HEK293 (cell line): ENCODE data around the gene CCER1.

Experiments used
- ZNF138 ChIP-seq: fragments of 450-650 bp; formaldehyde crosslinking; IDR thresholded peaks from 2 replicates; pipeline ENCODE4 v1.5.1; 2016; ENCODE audit warnings: missing biosample characterization, missing genetic modification characterization, borderline replicate concordance
- ZNF202 ChIP-seq: fragments of 450-650 bp; formaldehyde crosslinking; IDR thresholded peaks from 2 replicates; pipeline ENCODE4 v1.5.1; 2016; ENCODE audit warnings: missing biosample characterization, missing genetic modification characterization, borderline replicate concordance
- ZNF501 ChIP-seq: fragments of 450-650 bp; formaldehyde crosslinking; IDR thresholded peaks from 2 replicates; pipeline ENCODE4 v1.5.1; 2016; ENCODE audit warnings: missing biosample characterization, missing genetic modification characterization
- ZNF513 ChIP-seq: fragments of 450-650 bp; IDR thresholded peaks from 2 replicates; pipeline ENCODE4 v1.5.1; 2018; ENCODE audit warnings: missing biosample characterization, missing genetic modification characterization
- TF ChIP-seq, protein P1 (sequence below): fragments of 450-650 bp; formaldehyde crosslinking; IDR thresholded peaks from 2 replicates; pipeline ENCODE4 v1.5.1; 2016; ENCODE audit warnings: missing biosample characterization, missing genetic modification characterization
- TF ChIP-seq, protein P2 (sequence below): fragments of 450-650 bp; formaldehyde crosslinking; optimal IDR thresholded peaks from 2 replicates; pipeline ENCODE3; 2016; ENCODE audit warnings: missing biosample characterization, mild to moderate bottlenecking, missing genetic modification characterization

GRCh38 chr12:90987101-90987500, 32.1 kb upstream of the CCER1 start:
- no peak for TF ChIP-seq ZNF501
- TF ChIP-seq ZNF138 (tag by site-specific recombination), result no peak
- TF ChIP-seq ZNF202, result no peak
- TF ChIP-seq ZNF513 (tag by site-specific recombination), result no peak
- TF ChIP-seq, protein P1, sequence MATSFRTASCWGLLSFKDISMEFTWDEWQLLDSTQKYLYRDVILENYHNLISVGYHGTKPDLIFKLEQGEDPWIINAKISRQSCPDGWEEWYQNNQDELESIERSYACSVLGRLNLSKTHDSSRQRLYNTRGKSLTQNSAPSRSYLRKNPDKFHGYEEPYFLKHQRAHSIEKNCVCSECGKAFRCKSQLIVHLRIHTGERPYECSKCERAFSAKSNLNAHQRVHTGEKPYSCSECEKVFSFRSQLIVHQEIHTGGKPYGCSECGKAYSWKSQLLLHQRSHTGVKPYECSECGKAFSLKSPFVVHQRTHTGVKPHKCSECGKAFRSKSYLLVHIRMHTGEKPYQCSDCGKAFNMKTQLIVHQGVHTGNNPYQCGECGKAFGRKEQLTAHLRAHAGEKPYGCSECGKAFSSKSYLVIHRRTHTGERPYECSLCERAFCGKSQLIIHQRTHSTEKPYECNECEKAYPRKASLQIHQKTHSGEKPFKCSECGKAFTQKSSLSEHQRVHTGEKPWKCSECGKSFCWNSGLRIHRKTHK (tag by site-specific recombination), result no peak
- TF ChIP-seq, protein P2, sequence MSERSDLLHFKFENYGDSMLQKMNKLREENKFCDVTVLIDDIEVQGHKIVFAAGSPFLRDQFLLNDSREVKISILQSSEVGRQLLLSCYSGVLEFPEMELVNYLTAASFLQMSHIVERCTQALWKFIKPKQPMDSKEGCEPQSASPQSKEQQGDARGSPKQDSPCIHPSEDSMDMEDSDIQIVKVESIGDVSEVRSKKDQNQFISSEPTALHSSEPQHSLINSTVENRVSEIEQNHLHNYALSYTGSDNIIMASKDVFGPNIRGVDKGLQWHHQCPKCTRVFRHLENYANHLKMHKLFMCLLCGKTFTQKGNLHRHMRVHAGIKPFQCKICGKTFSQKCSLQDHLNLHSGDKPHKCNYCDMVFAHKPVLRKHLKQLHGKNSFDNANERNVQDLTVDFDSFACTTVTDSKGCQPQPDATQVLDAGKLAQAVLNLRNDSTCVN, result no peak
